IMR-90 (cell line): ENCODE measurements around the gene STOML1. TPM values are rescaled to one million over a fixed set of nuclear protein-coding genes. Genes with fewer than 3 reads are reported as not detected.

Experiments used
- ATAC-seq: fragments of 200-7000 bp; cut with Tn5 transposase; 2 replicates; pipeline ENCODE4 v1.9.1; 2020; ENCODE audit warnings: low read depth, mild to moderate bottlenecking, moderate library complexity
- BruUV-seq: library from RNA; stranded (reverse); fragments of 400-500 nt; replicated peaks from 2 replicates; lab custom pipeline; 2021; lab: Mats Ljungman, UMichigan
- CTCF ChIA-PET: fragments of 300-600 bp; formaldehyde crosslinking; extraction: SDS; loops from one replicate; lab custom pipeline; 2021; ENCODE audit warnings: antibody characterized with exemption; lab: Yijun Ruan, JAX
- POLR2A ChIA-PET: fragments of 300-600 bp; sonication (Branson Sonifier 250); formaldehyde crosslinking; loops from one replicate; lab custom pipeline; 2022; ENCODE audit warnings: antibody characterized with exemption; ENCODE audit not compliant: unreplicated experiment; lab: Charles Lee
- DNase-seq: peaks from one replicate; pipeline ENCODE4 v3.0.0; 2013
- H2AFZ ChIP-seq: replicated peaks from 2 replicates; pipeline ENCODE3; 2013; ENCODE audit warnings: low read length, mild to moderate bottlenecking; ENCODE audit not compliant: poor library complexity
- H2AK5ac ChIP-seq: 2 replicates; pipeline ENCODE4 v1.6.1; 2013; ENCODE audit warnings: low read depth, low read length, inconsistent platforms
- H2AK9ac ChIP-seq: replicated peaks from 2 replicates; pipeline ENCODE3; 2013; ENCODE audit warnings: mild to moderate bottlenecking, low read depth, low read length, moderate library complexity; ENCODE audit not compliant: poor library complexity
- H2BK120ac ChIP-seq: 2 replicates; pipeline ENCODE4 v1.6.1; 2013; ENCODE audit warnings: low read depth, low read length, inconsistent platforms
- H2BK15ac ChIP-seq: 3 replicates; pipeline ENCODE4 v1.6.1; 2013; ENCODE audit warnings: low read depth, low read length, inconsistent platforms
- H2BK20ac ChIP-seq: 2 replicates; pipeline ENCODE4 v1.6.1; 2013; ENCODE audit warnings: low read depth, mild to moderate bottlenecking, inconsistent platforms, low read length, moderate library complexity
- H2BK5ac ChIP-seq: 2 replicates; pipeline ENCODE4 v1.6.1; 2013; ENCODE audit warnings: mild to moderate bottlenecking, low read depth, low read length, inconsistent platforms; ENCODE audit not compliant: poor library complexity, severe bottlenecking
- H3K14ac ChIP-seq: replicated peaks from 2 replicates; pipeline ENCODE4 v1.6.1; 2013; ENCODE audit warnings: low read depth, low read length, inconsistent platforms
- H3K18ac ChIP-seq: 2 replicates; pipeline ENCODE4 v1.6.1; 2013; ENCODE audit warnings: low read depth, low read length, control low read depth
- H3K23ac ChIP-seq: 2 replicates; pipeline ENCODE4 v1.6.1; 2013; ENCODE audit warnings: low read depth, low read length, inconsistent platforms
- H3K27ac ChIP-seq: 2 replicates; pipeline ENCODE4 v1.5.1; 2013; ENCODE audit warnings: mild to moderate bottlenecking, control low read depth, low read length; ENCODE audit not compliant: insufficient read depth
- H3K27me3 ChIP-seq: 2 replicates; pipeline ENCODE4 v1.6.1; 2013; ENCODE audit warnings: low read length; ENCODE audit not compliant: control insufficient read depth, insufficient read depth
- H3K36me3 ChIP-seq: 2 replicates; pipeline ENCODE4 v1.6.1; 2013; ENCODE audit warnings: low read length, mixed read lengths; ENCODE audit not compliant: control insufficient read depth, insufficient read depth
- H3K4ac ChIP-seq: 2 replicates; pipeline ENCODE4 v1.6.1; 2013; ENCODE audit warnings: low read depth, low read length, inconsistent platforms
- H3K4me1 ChIP-seq: 2 replicates; pipeline ENCODE4 v1.6.1; 2013; ENCODE audit warnings: low read length, mixed read lengths; ENCODE audit not compliant: control insufficient read depth, insufficient read depth
- H3K4me2 ChIP-seq: 2 replicates; pipeline ENCODE4 v1.6.1; 2013; ENCODE audit warnings: low read depth, mild to moderate bottlenecking, control low read depth, low read length, moderate library complexity
- H3K4me3 ChIP-seq: 2 replicates; pipeline ENCODE4 v1.5.1; 2013; ENCODE audit warnings: low read depth, mild to moderate bottlenecking, control low read depth, low read length, moderate library complexity; ENCODE audit not compliant: insufficient read depth
- H3K56ac ChIP-seq: 2 replicates; pipeline ENCODE4 v1.6.1; 2013; ENCODE audit warnings: low read length, inconsistent platforms; ENCODE audit not compliant: insufficient read depth; ENCODE audit errors: extremely low read depth
- H3K79me1 ChIP-seq, 2 experiments: 2 replicates each; pipeline ENCODE4 v1.6.1; 2013; ENCODE audit warnings: low read length in 2 of 2, inconsistent platforms in 1 of 2, low read depth in 1 of 2
- H3K9ac ChIP-seq: 2 replicates; pipeline ENCODE4 v1.6.1; 2013; ENCODE audit warnings: low read depth, low read length, control low read depth
- H3K9me1 ChIP-seq: 2 replicates; pipeline ENCODE4 v1.6.1; 2013; ENCODE audit warnings: low read length, inconsistent platforms; ENCODE audit not compliant: insufficient read depth
- H3K9me3 ChIP-seq: 2 replicates; pipeline ENCODE4 v1.6.1; 2013; ENCODE audit warnings: low read length; ENCODE audit not compliant: control insufficient read depth, insufficient read depth
- H4K20me1 ChIP-seq: 2 replicates; pipeline ENCODE4 v1.6.1; 2013; ENCODE audit warnings: low read length, inconsistent platforms; ENCODE audit not compliant: insufficient read depth
- H4K5ac ChIP-seq: 2 replicates; pipeline ENCODE4 v1.6.1; 2013; ENCODE audit warnings: mild to moderate bottlenecking, low read depth, low read length, control low read depth
- H4K8ac ChIP-seq, 2 experiments: 2 replicates each; pipeline ENCODE4 v1.6.1; 2013; ENCODE audit warnings: low read depth in 2 of 2, low read length in 2 of 2, control low read depth in 1 of 2, inconsistent platforms in 1 of 2
- H4K91ac ChIP-seq: 2 replicates; pipeline ENCODE4 v1.6.1; 2013; ENCODE audit warnings: low read depth, low read length, inconsistent platforms; ENCODE audit not compliant: insufficient read depth
- BHLHE40 ChIP-seq: fragments of 150-350 bp; IDR thresholded peaks from 2 replicates; pipeline ENCODE4 v1.6.1; 2016; ENCODE audit warnings: mild to moderate bottlenecking, low read depth, low read length
- MAFK ChIP-seq: IDR thresholded peaks from 2 replicates; pipeline ENCODE4 v1.6.1; 2012; ENCODE audit warnings: low read depth, low read length, improper control_type of control experiment
- MAZ ChIP-seq: IDR thresholded peaks from 2 replicates; pipeline ENCODE4 v1.6.1; 2012; ENCODE audit warnings: low read depth, mild to moderate bottlenecking, low read length, improper control_type of control experiment, moderate library complexity, borderline replicate concordance
- MXI1 ChIP-seq: IDR thresholded peaks from 2 replicates; pipeline ENCODE4 v1.6.1; 2012; ENCODE audit warnings: low read depth, mild to moderate bottlenecking, low read length, moderate library complexity, borderline replicate concordance
- NFE2L2 ChIP-seq: fragments of 150-350 bp; IDR thresholded peaks from 2 replicates; pipeline ENCODE4 v1.6.1; 2016; ENCODE audit warnings: low read depth, mild to moderate bottlenecking, low read length
- POLR2A ChIP-seq: IDR thresholded peaks from 2 replicates; pipeline ENCODE4 v1.6.1; 2012; ENCODE audit warnings: mild to moderate bottlenecking, low read depth, low read length
- RFX5 ChIP-seq: IDR thresholded peaks from 2 replicates; pipeline ENCODE4 v1.8.0; 2012; ENCODE audit warnings: low read depth, mild to moderate bottlenecking, low read length, moderate library complexity
- WGBS, 2 experiments: methylation state at CpG; one replicate each; pipeline versions ENCODE4 v1.1.5 to v1.1.7; 2013; ENCODE audit warnings: missing lambda C conversion rate in 2 of 2; ENCODE audit not compliant: insufficient read length in 1 of 2; ENCODE audit errors: extremely low coverage in 2 of 2; 5-methylcytosine and 5-hydroxymethylcytosine counted together
- dilution Hi-C: fragments of 300-500 bp; cut with HindIII; formaldehyde crosslinking; loops from one replicate; pipeline ENCODE4 v1.14.3; 2018; ENCODE audit warnings: low sequenced_read_pairs; ENCODE audit not compliant: unreplicated experiment
- in situ Hi-C: fragments of 300-500 bp; cut with MboI; formaldehyde crosslinking; loops from 3 replicates; pipeline ENCODE4 v1.14.3; 2019; ENCODE audit warnings: low sequenced_read_pairs, inconsistent platforms, mixed read lengths
- intact Hi-C: fragments of 100-400 bp; cut with micrococcal nuclease; formaldehyde crosslinking; loops from 2 replicates; pipeline ENCODE4 v1.10.0; 2022
- polyA plus RNA-seq, 3 experiments: library from polyadenylated mRNA; depleted of rRNA; stranded (reverse); fragments of >200 nt; gene quantifications; 2 replicates each; pipeline ENCODE4 v1.2.3, GENCODE V29; 2012; ENCODE audit warnings: low replicate concordance in 1 of 3
- total RNA-seq: library from RNA; depleted of rRNA; stranded (reverse); fragments of >200 nt; gene quantifications from 2 replicates; pipeline ENCODE4 v1.2.3, GENCODE V29; 2012

STOML1 gene
- total and polyA plus RNA-seq, 2 of the 4 experiments (the other 2 are of a cell fraction), result 11.8 to 21.2 TPM

DNA sequence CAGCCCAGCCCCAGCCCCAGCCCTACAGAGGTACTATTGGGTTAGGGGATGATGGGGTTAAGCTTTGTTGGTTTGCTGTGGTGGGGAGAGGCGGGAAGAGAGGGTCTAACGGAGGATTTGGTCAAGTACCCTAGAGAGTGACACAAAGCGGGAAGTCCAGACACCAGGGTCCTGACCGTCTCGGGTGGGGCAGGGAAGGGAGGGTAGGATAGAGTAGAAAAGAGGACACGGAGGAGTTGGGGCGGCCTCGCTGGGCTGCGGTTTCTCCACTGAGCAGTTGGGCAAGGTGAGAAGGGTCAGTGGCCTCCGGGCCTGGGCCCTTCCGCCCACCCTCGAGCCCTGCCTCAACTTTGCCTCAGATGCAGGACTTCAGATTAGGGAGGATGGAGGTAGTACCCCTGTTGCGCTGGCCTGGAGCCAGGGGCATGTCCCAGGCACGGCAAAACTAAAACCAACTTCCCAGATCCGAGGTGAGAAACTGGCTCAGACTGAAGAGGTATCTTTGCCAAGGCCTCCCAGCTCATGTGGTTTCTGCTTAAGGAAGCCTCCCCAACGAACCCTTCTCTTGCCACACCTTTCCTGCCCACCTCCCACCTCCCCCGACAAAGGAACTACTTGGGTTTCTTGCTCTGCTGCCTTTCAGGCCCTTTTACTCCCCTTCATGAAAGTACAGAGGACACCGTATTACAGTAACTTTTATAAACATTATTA, 3.0 kb upstream of the STOML1 start (continued):
- no peak for TF ChIP-seq NFE2L2
- no peak for TF ChIP-seq BHLHE40

GRCh38 chr15:73994413-73994883, 2.4 kb upstream of the STOML1 start, which contains the start of gene PML:
TSS of gene PML (plus strand) at chr15:73994716. CDS start at chr15:73994813, 97 bp downstream.
- peak within 1 kb of the TSS; percentile 83 for H3K14ac ChIP-seq
- dilution Hi-C loops (no loop called here), in situ Hi-C loops (loop anchor here (5.0 kb wide), 1 partner anchor 43 kb away; no protein-coding TSS in a partner anchor), intact Hi-C loops (loop anchor here (5.0 kb wide), 1 partner anchor 33 kb away; no protein-coding TSS in a partner anchor)
- peak within 1 kb of the TSS; percentile 81 for H2AK5ac ChIP-seq
- H2BK15ac ChIP-seq, result 0 out of 3 replicates have a peak within 1 kb of the TSS, but pooled peaks have one; percentile 3
- H4K91ac ChIP-seq, result peak within 1 kb of the TSS; percentile 80
- peaks cover 14% of the 10 kb centered on the region for H3K4me1 ChIP-seq
- peak within 1 kb of the TSS; percentile 34 for H2BK120ac ChIP-seq
- TF ChIP-seq MXI1, result 0 out of 2 replicates have a peak, but pooled peaks have one; percentile 35
- TF ChIP-seq MAZ, result peak; percentile 60; the same call in 1 of the 2 replicates
- TF ChIP-seq POLR2A, result 0 out of 2 replicates have a peak, but pooled peaks have one; percentile 24
- TF ChIP-seq RFX5, result no peak
- no peak for TF ChIP-seq MAFK
- H3K18ac ChIP-seq, result peak within 1 kb of the TSS; percentile 27
- H3K56ac ChIP-seq, result peak within 1 kb of the TSS; percentile 58
- peak within 1 kb of the TSS; percentile 93 for H3K23ac ChIP-seq
- BruUV-seq, result no TSS peak
- H3K9me1 ChIP-seq, result peaks cover 25% of the 10 kb centered on the region
- H3K4ac ChIP-seq, result peak within 1 kb of the TSS; percentile 87
- no peaks in the 10 kb centered on the region for H3K27me3 ChIP-seq
- DNase-seq, result peak; percentile 93
- H2AK9ac ChIP-seq, result peak within 1 kb of the TSS; percentile 94
- H2AFZ ChIP-seq, result peak within 1 kb of the TSS; percentile 92
- peaks cover 11% of the 10 kb centered on the region; the same call in 1 of the 2 replicates for H4K20me1 ChIP-seq
- H3K36me3 ChIP-seq, result peaks cover 7% of the 10 kb centered on the region
- POLR2A ChIA-PET, result interaction anchor here (1.4 kb wide), 1 partner anchor 11 kb away, joined by 5 read pairs; no protein-coding TSS in a partner anchor
- H4K5ac ChIP-seq, result peak within 1 kb of the TSS; percentile 24
- H3K4me3 ChIP-seq, result peak within 1 kb of the TSS; percentile 52
- peaks cover 19 to 83% of the 10 kb centered on the region in 2 experiments; a peak in 3 of 4 replicates for H3K79me1 ChIP-seq
- H3K9ac ChIP-seq, result peak within 1 kb of the TSS; percentile 89
- peak within 1 kb of the TSS; percentile 68 for H2BK5ac ChIP-seq
- peak within 1 kb of the TSS; percentile 97 for H3K4me2 ChIP-seq
- peak; percentile 90 for ATAC-seq
- CTCF ChIA-PET, result interaction anchor here (0.9 to 1.5 kb wide), 5 partner anchors 9 to 59 kb away, joined by 3 to 4 read pairs (median 4); no protein-coding TSS in a partner anchor
- peak within 1 kb of the TSS; percentile 80 for H3K27ac ChIP-seq
- peak within 1 kb of the TSS; percentile 49; the same call in 1 of the 2 replicates for H2BK20ac ChIP-seq
- 0% methylated on average over 10 of the region's 27 CpGs; no CpG with 5 or more reads in 1 of the 2 experiments for WGBS, 2 experiments
- H4K8ac ChIP-seq, result peak within 1 kb of the TSS; percentile 69 to 79
- no peaks in the 10 kb centered on the region for H3K9me3 ChIP-seq
